Tibial nerve (tissue), 4 donors: ENCODE data around the gene IL25. TPM values are rescaled to one million over a fixed set of nuclear protein-coding genes. Genes with fewer than 3 reads are reported as not detected.

Experiments used
- DNase-seq, 2 donors: peaks; one replicate each; pipeline ENCODE4 v3.0.0-alpha.2; 2019; ENCODE audit warnings: low spot score in 2 of 2
- H3K27ac ChIP-seq, 4 donors: fragments of 200-600 bp; sonication (generic) in 3 of 4; one replicate each; pipeline ENCODE4 v1.5.1; 2017 to 2019; ENCODE audit warnings: mild to moderate bottlenecking in 1 of 4
- H3K27me3 ChIP-seq, 2 donors: fragments of 200-600 bp; sonication (generic) in 1 of 2; one replicate each; pipeline versions ENCODE4 v1.5.1 to v1.6.0; 2017 to 2019
- H3K36me3 ChIP-seq, 3 donors: fragments of 200-600 bp; sonication (generic); one replicate each; pipeline ENCODE4 v1.5.1; 2018 to 2019
- H3K4me1 ChIP-seq, 4 donors: fragments of 200-600 bp; sonication (generic) in 3 of 4; one replicate each; pipeline ENCODE4 v1.5.1; 2017 to 2019
- H3K4me3 ChIP-seq, 4 donors: fragments of 200-600 bp; sonication (generic) in 3 of 4; one replicate each; pipeline ENCODE4 v1.5.1; 2017 to 2019; ENCODE audit warnings: mild to moderate bottlenecking in 1 of 4, moderate library complexity in 1 of 4
- H3K9me3 ChIP-seq, 4 donors: fragments of 200-600 bp; sonication (generic) in 3 of 4; one replicate each; pipeline ENCODE4 v1.5.1; 2017 to 2019
- EP300 ChIP-seq, 2 donors: sonication (generic); formaldehyde crosslinking; IDR thresholded peaks; one replicate each; pipeline ENCODE4 v1.6.1; 2017; ENCODE audit warnings: antibody characterized with exemption in 2 of 2, mild to moderate bottlenecking in 1 of 2
- POLR2A ChIP-seq, 2 donors: fragments of 450-650 bp; IDR thresholded peaks; one replicate each; pipeline ENCODE4 v1.6.1; 2017; ENCODE audit warnings: antibody characterized with exemption in 2 of 2, mild to moderate bottlenecking in 2 of 2, moderate library complexity in 2 of 2
- WGBS, 2 donors: methylation state at CpG; one replicate each; pipeline ENCODE4 v1.1.5; 2018; 5-methylcytosine and 5-hydroxymethylcytosine counted together
- total RNA-seq, 4 donors: library from RNA; depleted of rRNA; stranded (reverse); fragments of >200 nt; gene quantifications; one replicate each; pipeline ENCODE4 v1.1.0, GENCODE V29; 2016
- TF ChIP-seq, protein P1 (sequence below), 5 experiments: fragments of 200-600 bp in 3 of 5; fragments of 450-650 bp in 2 of 5; sonication (generic) in 3 of 5; IDR thresholded peaks; one replicate each; pipeline ENCODE4 v1.5.1; 2016 to 2019; ENCODE audit warnings: antibody characterized with exemption in 5 of 5, mild to moderate bottlenecking in 3 of 5, moderate library complexity in 2 of 5

Gene IL25
- total RNA-seq, 4 donors from 2014 or later, result not detected

DNA sequence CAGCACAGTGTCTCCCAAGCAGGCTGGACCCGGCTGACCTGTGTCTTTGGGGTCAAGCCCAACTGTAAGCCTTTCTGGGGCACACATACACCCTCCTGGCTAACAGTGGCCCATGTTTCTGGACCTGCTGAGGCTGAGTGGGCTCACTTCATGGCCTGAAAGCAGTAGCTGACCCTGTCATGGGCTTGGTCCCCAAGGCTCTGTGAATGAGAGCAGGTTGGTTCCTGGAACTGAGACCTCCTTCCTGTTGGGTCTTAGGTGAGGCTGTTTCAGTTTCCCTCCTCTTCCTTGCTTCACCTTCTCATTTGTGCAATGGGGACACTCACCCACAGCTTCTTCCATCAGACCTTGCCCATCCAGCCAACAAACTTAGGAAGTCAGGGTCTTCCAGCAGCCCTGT lies 744 bp upstream of the IL25 start:
- Histone ChIP-seq H3K36me3 (no peaks in the 10 kb centered on the region), H3K9me3 (no peaks in the 10 kb centered on the region), H3K27ac (no peak overlapping the region), H3K4me1 (peaks cover 0 to 48% (median 6%) of the 10 kb centered on the region in 4 donors), H3K27me3 (no peaks in the 10 kb centered on the region), H3K4me3 (no peak overlapping the region)
- DNase-seq, result no peak
- 88 to 100% methylated on average over 1 of the region's 1 CpG for WGBS, 2 donors
- TF ChIP-seq POLR2A (IDR thresholded peaks at IDR 0.05), result no peak
- TF ChIP-seq, protein P1, sequence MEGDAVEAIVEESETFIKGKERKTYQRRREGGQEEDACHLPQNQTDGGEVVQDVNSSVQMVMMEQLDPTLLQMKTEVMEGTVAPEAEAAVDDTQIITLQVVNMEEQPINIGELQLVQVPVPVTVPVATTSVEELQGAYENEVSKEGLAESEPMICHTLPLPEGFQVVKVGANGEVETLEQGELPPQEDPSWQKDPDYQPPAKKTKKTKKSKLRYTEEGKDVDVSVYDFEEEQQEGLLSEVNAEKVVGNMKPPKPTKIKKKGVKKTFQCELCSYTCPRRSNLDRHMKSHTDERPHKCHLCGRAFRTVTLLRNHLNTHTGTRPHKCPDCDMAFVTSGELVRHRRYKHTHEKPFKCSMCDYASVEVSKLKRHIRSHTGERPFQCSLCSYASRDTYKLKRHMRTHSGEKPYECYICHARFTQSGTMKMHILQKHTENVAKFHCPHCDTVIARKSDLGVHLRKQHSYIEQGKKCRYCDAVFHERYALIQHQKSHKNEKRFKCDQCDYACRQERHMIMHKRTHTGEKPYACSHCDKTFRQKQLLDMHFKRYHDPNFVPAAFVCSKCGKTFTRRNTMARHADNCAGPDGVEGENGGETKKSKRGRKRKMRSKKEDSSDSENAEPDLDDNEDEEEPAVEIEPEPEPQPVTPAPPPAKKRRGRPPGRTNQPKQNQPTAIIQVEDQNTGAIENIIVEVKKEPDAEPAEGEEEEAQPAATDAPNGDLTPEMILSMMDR (IDR thresholded peaks at IDR 0.05), result no peak
- no peak for TF ChIP-seq EP300 (IDR thresholded peaks at IDR 0.05)

- H3K36me3 ChIP-seq, result no peaks in the 10 kb centered on the region
- no peak for DNase-seq
- no peak overlapping the region for H3K4me3 ChIP-seq
- no peaks in the 10 kb centered on the region for H3K27me3 ChIP-seq
- no peaks in the 10 kb centered on the region for H3K9me3 ChIP-seq
- H3K27ac ChIP-seq, result peak overlapping the region in 2 of 4 donors; percentile 8 to 36
- H3K4me1 ChIP-seq, result peaks cover 0 to 55% (median 6%) of the 10 kb centered on the region in 4 donors
- no peak for TF ChIP-seq EP300 (IDR thresholded peaks at IDR 0.05)
- TF ChIP-seq, protein P1 (IDR thresholded peaks at IDR 0.05), result no peak
- TF ChIP-seq POLR2A (IDR thresholded peaks at IDR 0.05), result no peak
- 82 to 85% methylated on average over 3 of the region's 3 CpGs for WGBS, 2 donors
Measured at GRCh38 chr14:23373041-23373440, 432 bp downstream of the IL25 start.

GRCh38 chr14:23375527-23376251 lies 3.1 kb downstream of the IL25 start:
- Histone ChIP-seq H3K4me1 (peaks cover 0 to 81% (median 6%) of the 10 kb centered on the region in 4 donors), H3K27ac (peak overlapping the region; percentile 15 to 90 (median 53)), H3K36me3 (no peaks in the 10 kb centered on the region), H3K27me3 (no peaks in the 10 kb centered on the region), H3K4me3 (no peak overlapping the region), H3K9me3 (no peaks in the 10 kb centered on the region)
- TF ChIP-seq EP300 (IDR thresholded peaks at IDR 0.05) (no peak), POLR2A (IDR thresholded peaks at IDR 0.05) (no peak)
- TF ChIP-seq, protein P1 (IDR thresholded peaks at IDR 0.05), result no peak
- 74 to 84% methylated on average over 13 to 20 of the region's 21 CpGs for WGBS, 2 donors
- DNase-seq, result no peak

GRCh38 chr14:23376482-23377197 lies 4.0 kb downstream of the IL25 start, which contains the start of gene CMTM5:
Gene CMTM5, plus strand, starts transcription at chr14:23377046. Its CDS starts 206 bp downstream, at chr14:23377252.
- TF ChIP-seq EP300 (IDR thresholded peaks at IDR 0.05) (peak; percentile 25 to 88), POLR2A (IDR thresholded peaks at IDR 0.05) (peak in 1 of 2 donors; percentile 44)
- TF ChIP-seq, protein P1 (IDR thresholded peaks at IDR 0.05), result peak in 2 of 5 experiments; percentile 42 to 48
- H3K4me3 ChIP-seq, result peak within 1 kb of the TSS; percentile 4 to 45 (median 20)
- peaks cover 0 to 83% (median 6%) of the 10 kb centered on the region in 4 donors for H3K4me1 ChIP-seq
- H3K9me3 ChIP-seq, result no peaks in the 10 kb centered on the region
- H3K27me3 ChIP-seq, result no peaks in the 10 kb centered on the region
- H3K36me3 ChIP-seq, result no peaks in the 10 kb centered on the region
- peak within 1 kb of the TSS; percentile 58 to 90 (median 74) for H3K27ac ChIP-seq
- WGBS, 2 donors, result 15 to 30% methylated on average over 13 of the region's 13 CpGs
- DNase-seq, result peak; percentile 25 to 62

DNA sequence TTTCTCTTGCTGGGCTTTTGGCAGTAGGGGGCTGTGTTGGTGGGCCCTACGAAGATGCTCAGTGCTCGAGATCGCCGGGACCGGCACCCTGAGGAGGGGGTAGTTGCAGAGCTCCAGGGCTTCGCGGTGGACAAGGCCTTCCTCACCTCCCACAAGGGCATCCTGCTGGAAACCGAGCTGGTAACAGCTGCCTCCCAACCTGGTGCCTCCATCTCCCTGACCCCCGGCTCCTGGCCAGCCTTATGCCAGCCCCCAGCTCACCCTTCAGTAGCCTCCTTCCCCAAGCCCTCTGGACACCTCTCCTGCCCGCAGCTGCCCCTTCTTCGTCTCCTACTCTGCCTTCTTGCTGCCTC lies 4.6 kb downstream of the IL25 start:
- H3K27me3 ChIP-seq, result no peaks in the 10 kb centered on the region
- H3K4me1 ChIP-seq, result peaks cover 0 to 77% (median 6%) of the 10 kb centered on the region in 4 donors
- no peak for DNase-seq
- TF ChIP-seq EP300 (IDR thresholded peaks at IDR 0.05), result no peak
- H3K9me3 ChIP-seq, result no peaks in the 10 kb centered on the region
- H3K36me3 ChIP-seq, result no peaks in the 10 kb centered on the region
- peak overlapping the region; percentile 58 to 90 (median 74) for H3K27ac ChIP-seq
- WGBS, 2 donors, result 22 to 32% methylated on average over 11 of the region's 11 CpGs
- peak overlapping the region; percentile 4 to 45 (median 20) for H3K4me3 ChIP-seq
